GM23248 (cell line): ENCODE results near the gene MAD2L2. TPM values are rescaled to one million over a fixed set of nuclear protein-coding genes. Genes with fewer than 3 reads are reported as not detected.

Source experiments
- DNase-seq: peaks from one replicate; pipeline ENCODE4 v3.0.0-alpha.2; 2015
- H2AFZ ChIP-seq: fragments of 200-600 bp; sonication (generic); 2 replicates; pipeline ENCODE4 v1.6.1; 2016; ENCODE audit warnings: antibody characterized with exemption
- H3F3A ChIP-seq: fragments of 200-600 bp; sonication (generic); 2 replicates; pipeline ENCODE4 v1.6.1; 2016; ENCODE audit warnings: mild to moderate bottlenecking, antibody characterized with exemption, mixed run types; ENCODE audit not compliant: insufficient read depth
- H3K27ac ChIP-seq: fragments of 200-600 bp; sonication (generic); 2 replicates; pipeline ENCODE4 v1.5.1; 2016; ENCODE audit warnings: mild to moderate bottlenecking
- H3K27me3 ChIP-seq: fragments of 200-600 bp; sonication (generic); replicated peaks from 2 replicates; pipeline ENCODE4 v1.6.1; 2016; ENCODE audit warnings: mild to moderate bottlenecking; ENCODE audit not compliant: insufficient read depth
- H3K36me3 ChIP-seq: fragments of 200-600 bp; sonication (generic); 2 replicates; pipeline ENCODE4 v1.6.1; 2016; ENCODE audit warnings: low read depth, mild to moderate bottlenecking
- H3K4me1 ChIP-seq: fragments of 200-600 bp; sonication (generic); 2 replicates; pipeline ENCODE4 v1.6.1; 2016; ENCODE audit warnings: mild to moderate bottlenecking; ENCODE audit not compliant: insufficient read depth
- H3K4me2 ChIP-seq: fragments of 200-600 bp; sonication (generic); one replicate; pipeline ENCODE4 v1.6.1; 2016; ENCODE audit warnings: mild to moderate bottlenecking; ENCODE audit not compliant: unreplicated experiment
- H3K4me3 ChIP-seq: fragments of 200-600 bp; sonication (generic); 2 replicates; pipeline ENCODE4 v1.5.1; 2016; ENCODE audit warnings: mild to moderate bottlenecking
- H3K79me2 ChIP-seq: fragments of 200-600 bp; sonication (generic); 2 replicates; pipeline ENCODE4 v1.6.1; 2016; ENCODE audit warnings: mild to moderate bottlenecking; ENCODE audit not compliant: insufficient read depth
- H3K9ac ChIP-seq: fragments of 200-600 bp; sonication (generic); 2 replicates; pipeline ENCODE4 v1.6.1; 2016; ENCODE audit warnings: mild to moderate bottlenecking
- H3K9me2 ChIP-seq: fragments of 200-600 bp; sonication (generic); 2 replicates; pipeline ENCODE4 v1.6.1; 2016; ENCODE audit warnings: mixed run types, mild to moderate bottlenecking, moderate library complexity; ENCODE audit not compliant: insufficient read depth
- H3K9me3 ChIP-seq: fragments of 200-600 bp; sonication (generic); one replicate; pipeline ENCODE4 v1.6.1; 2017; ENCODE audit warnings: low read depth
- H4K20me1 ChIP-seq: fragments of 200-600 bp; sonication (generic); 2 replicates; pipeline ENCODE4 v1.6.0; 2016; ENCODE audit not compliant: insufficient read depth
- EZH2 ChIP-seq: fragments of 200-600 bp; sonication (generic); IDR thresholded peaks from 2 replicates; pipeline ENCODE4 v1.6.1; 2018; ENCODE audit warnings: antibody characterized with exemption, mild to moderate bottlenecking; ENCODE audit not compliant: insufficient read depth, poor library complexity, severe bottlenecking
- EZH2phosphoT487 ChIP-seq: fragments of 200-600 bp; sonication (generic); IDR thresholded peaks from 2 replicates; pipeline ENCODE4 v1.6.1; 2018; ENCODE audit warnings: antibody characterized with exemption, moderate library complexity, mild to moderate bottlenecking, low read depth; ENCODE audit not compliant: insufficient read depth
- WGBS, 2 experiments: methylation state at CpG; one replicate each; pipeline ENCODE4 v1.1.6; 2015 to 2017; ENCODE audit warnings: low lambda C conversion rate in 2 of 2, low coverage in 1 of 2; ENCODE audit errors: missing lambda C conversion rate in 2 of 2; 5-methylcytosine and 5-hydroxymethylcytosine counted together
- in situ Hi-C: fragments of 300-500 bp; cut with MboI; formaldehyde crosslinking; loops from 2 replicates; pipeline ENCODE4 v1.15.0; 2020
- polyA plus RNA-seq: library from polyadenylated mRNA; unstranded; fragments of >200 nt; fragmentation: Nextera tagmentation; extraction: Ambion mirVana; gene quantifications from 2 replicates; pipeline ENCODE4 v1.2.1, GENCODE V29; 2016
- total RNA-seq: library from RNA; depleted of rRNA; stranded (reverse); fragments of >200 nt; shearing (Covaris generic); gene quantifications from 2 replicates; pipeline ENCODE4 v1.2.3, GENCODE V29; 2014

Gene MAD2L2
- total and polyA plus RNA-seq, 2 experiments from 2014 or later, result 61.2 to 70.6 TPM

DNA sequence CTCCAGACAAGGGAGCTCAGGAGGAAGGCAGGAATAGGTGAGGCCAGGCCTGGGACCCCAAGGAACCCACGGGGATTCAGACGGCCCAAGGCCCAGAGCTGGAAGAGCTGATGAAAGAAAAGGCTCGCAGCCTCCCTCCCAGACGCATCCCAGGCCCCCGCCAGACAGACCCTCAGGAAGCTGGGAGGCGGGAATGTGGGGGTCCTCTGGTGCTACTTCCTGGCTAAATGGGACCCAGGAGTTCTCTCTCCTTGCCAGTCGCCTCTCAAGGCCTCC is 27.1 kb downstream of the MAD2L2 start:
- DNase-seq, result no peak
- H3K79me2 ChIP-seq, result no peaks in the 10 kb centered on the region
- H3K4me2 ChIP-seq, result no peak overlapping the region
- peak overlapping the region; percentile 49; the same call in 1 of the 2 replicates for H2AFZ ChIP-seq
- H3K27ac ChIP-seq, result no peak overlapping the region
- no peaks in the 10 kb centered on the region for H3F3A ChIP-seq
- no peak for TF ChIP-seq EZH2phosphoT487
- TF ChIP-seq EZH2, result no peak
- no peaks in the 10 kb centered on the region for H3K9me2 ChIP-seq
- no peaks in the 10 kb centered on the region for H3K9me3 ChIP-seq
- WGBS, 2 experiments, result 90 to 95% methylated on average over 7 of the region's 7 CpGs
- no peaks in the 10 kb centered on the region for H3K4me1 ChIP-seq
- no peak overlapping the region; the same call in 1 of the 2 replicates for H3K4me3 ChIP-seq
- H3K36me3 ChIP-seq, result no peaks in the 10 kb centered on the region; the same call in 1 of the 2 replicates
- no peaks in the 10 kb centered on the region for H3K27me3 ChIP-seq
- in situ Hi-C loops, result no loop called here
- H3K9ac ChIP-seq, result no peak overlapping the region
- H4K20me1 ChIP-seq, result no peaks in the 10 kb centered on the region

DNA sequence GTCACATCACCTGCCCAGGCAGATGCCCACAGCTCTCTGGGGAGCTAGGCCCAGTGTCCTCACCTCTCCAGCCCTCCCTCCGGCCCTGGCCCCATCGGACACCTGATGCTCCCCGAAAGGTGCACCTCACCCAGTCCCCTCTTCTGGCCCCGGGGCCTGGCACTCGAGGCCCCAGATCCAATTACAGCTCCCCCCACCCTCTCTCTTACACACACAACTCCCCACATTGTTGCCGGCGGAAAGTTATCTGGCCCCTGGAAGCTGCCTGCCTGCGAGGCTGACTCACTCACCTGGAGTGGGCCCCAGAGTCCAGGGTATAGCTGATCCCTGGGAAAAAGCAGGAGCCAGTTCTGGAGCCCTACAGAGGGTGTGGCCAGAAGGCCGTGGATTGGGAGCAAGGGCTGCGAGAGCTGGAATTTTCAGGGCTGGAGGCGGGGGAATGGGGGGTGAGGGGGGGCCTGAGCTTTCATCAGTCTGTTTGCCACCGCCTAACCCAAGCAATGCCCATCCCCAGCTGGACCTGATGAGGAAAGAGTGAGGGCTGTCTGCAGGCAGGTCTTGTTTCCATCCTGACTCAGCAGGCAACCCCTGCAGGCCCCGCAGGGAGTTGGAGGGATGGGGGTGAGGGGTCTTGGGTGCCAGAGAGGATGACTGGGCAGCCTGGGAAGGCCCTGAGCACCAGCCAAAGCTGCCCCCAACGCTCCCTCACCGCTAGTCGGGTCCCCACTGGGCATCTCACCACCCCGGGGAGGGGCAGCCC is 27.7 kb downstream of the MAD2L2 start:
- no peaks in the 10 kb centered on the region for H3F3A ChIP-seq
- no peaks in the 10 kb centered on the region for H4K20me1 ChIP-seq
- H2AFZ ChIP-seq, result no peak overlapping the region
- TF ChIP-seq EZH2phosphoT487, result no peak
- TF ChIP-seq EZH2, result no peak
- no peak overlapping the region for H3K4me3 ChIP-seq
- DNase-seq, result no peak
- H3K9me2 ChIP-seq, result no peaks in the 10 kb centered on the region
- H3K4me2 ChIP-seq, result no peak overlapping the region
- H3K36me3 ChIP-seq, result no peaks in the 10 kb centered on the region
- H3K27me3 ChIP-seq, result no peaks in the 10 kb centered on the region
- H3K4me1 ChIP-seq, result no peaks in the 10 kb centered on the region
- H3K9me3 ChIP-seq, result no peaks in the 10 kb centered on the region
- 85 to 86% methylated on average over 13 to 17 of the region's 17 CpGs for WGBS, 2 experiments
- no peak overlapping the region for H3K27ac ChIP-seq
- H3K9ac ChIP-seq, result no peak overlapping the region
- H3K79me2 ChIP-seq, result no peaks in the 10 kb centered on the region
- in situ Hi-C loops, result no loop called here

DNA sequence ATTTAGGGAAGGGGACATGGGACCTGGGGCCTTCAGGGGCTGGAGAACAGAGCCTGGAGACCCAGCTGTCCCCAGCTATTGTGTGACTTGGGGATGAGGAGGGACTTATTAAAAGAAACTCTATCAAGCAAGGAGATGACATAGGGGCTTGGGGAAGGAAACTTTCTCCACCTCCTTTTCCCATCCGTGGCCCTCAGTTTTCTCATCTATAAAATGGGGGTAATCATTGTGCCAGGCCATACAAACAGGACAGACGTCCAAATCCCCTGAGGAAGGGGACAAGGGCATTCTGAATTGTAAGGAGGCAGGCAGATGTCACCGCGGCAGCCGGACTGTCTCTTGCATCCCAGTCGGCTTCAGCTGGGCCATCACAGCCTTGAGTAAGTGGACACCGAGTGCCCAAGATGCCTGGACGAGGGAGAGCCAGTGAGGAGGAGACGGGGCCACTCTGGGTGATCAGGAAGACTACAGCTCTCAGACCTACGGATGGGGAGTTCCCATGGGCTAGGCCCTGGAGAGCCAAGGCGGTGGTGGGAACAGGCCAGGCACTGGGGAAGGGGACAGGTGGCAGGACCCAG is 28.7 kb downstream of the MAD2L2 start:
- H3K9me3 ChIP-seq, result no peaks in the 10 kb centered on the region
- no peaks in the 10 kb centered on the region for H3K4me1 ChIP-seq
- H3K4me2 ChIP-seq, result no peak overlapping the region
- H4K20me1 ChIP-seq, result no peaks in the 10 kb centered on the region
- TF ChIP-seq EZH2phosphoT487, result no peak
- no peak for TF ChIP-seq EZH2
- in situ Hi-C loops, result no loop called here
- no peaks in the 10 kb centered on the region for H3K79me2 ChIP-seq
- H3K27ac ChIP-seq, result no peak overlapping the region
- H3K4me3 ChIP-seq, result no peak overlapping the region
- H3K27me3 ChIP-seq, result no peaks in the 10 kb centered on the region
- no peak for DNase-seq
- 71 to 74% methylated on average over 11 of the region's 11 CpGs for WGBS, 2 experiments
- no peaks in the 10 kb centered on the region for H3F3A ChIP-seq
- no peak overlapping the region for H3K9ac ChIP-seq
- no peaks in the 10 kb centered on the region for H3K9me2 ChIP-seq
- H3K36me3 ChIP-seq, result no peaks in the 10 kb centered on the region
- H2AFZ ChIP-seq, result no peak overlapping the region

DNA sequence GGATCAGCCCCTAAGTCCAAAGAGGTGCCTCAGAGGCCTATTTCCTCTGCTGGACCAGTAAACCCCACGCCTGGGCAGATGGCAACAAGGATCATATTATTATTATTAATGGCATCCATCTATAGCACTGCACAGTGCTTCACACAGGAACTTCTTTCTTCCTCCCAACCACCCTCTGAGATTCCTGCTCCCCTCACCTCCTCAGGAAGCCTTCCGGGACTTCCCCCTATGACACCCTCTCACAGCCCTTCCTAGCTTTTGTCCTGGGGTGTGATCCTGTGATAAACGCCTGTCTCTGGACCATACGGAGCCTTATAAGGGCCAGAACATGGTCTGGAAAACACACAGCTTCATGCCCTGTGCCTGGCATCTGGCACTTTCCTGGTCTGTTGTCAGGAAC is 29.9 kb downstream of the MAD2L2 start:
- in situ Hi-C loops, result no loop called here
- Histone ChIP-seq H3K9me2 (no peaks in the 10 kb centered on the region), H3K36me3 (no peaks in the 10 kb centered on the region), H2AFZ (no peak overlapping the region), H4K20me1 (no peaks in the 10 kb centered on the region), H3K4me2 (no peak overlapping the region), H3F3A (no peaks in the 10 kb centered on the region), H3K79me2 (no peaks in the 10 kb centered on the region), H3K27ac (no peak overlapping the region), H3K27me3 (no peaks in the 10 kb centered on the region), H3K4me1 (no peaks in the 10 kb centered on the region), H3K9me3 (no peaks in the 10 kb centered on the region), H3K9ac (no peak overlapping the region), H3K4me3 (no peak overlapping the region)
- WGBS, 2 experiments, result 72 to 80% methylated on average over 4 of the region's 4 CpGs
- no peak for TF ChIP-seq EZH2
- no peak for TF ChIP-seq EZH2phosphoT487
- DNase-seq, result no peak
